H9 (cell line): ENCODE results near the gene FSD1. TPM values are rescaled to one million over a fixed set of nuclear protein-coding genes. Genes with fewer than 3 reads are reported as not detected.

Experiments
- DNase-seq: peaks from one replicate; pipeline ENCODE4 v3.0.0-alpha.2; 2017
- H2AFZ ChIP-seq: one replicate; pipeline ENCODE4 v1.6.1; 2013; ENCODE audit warnings: mild to moderate bottlenecking, low read length, control low read depth, moderate library complexity
- H2AK5ac ChIP-seq: 2 replicates; pipeline ENCODE4 v1.6.1; 2013; ENCODE audit warnings: low read length, control low read depth, mixed read lengths; ENCODE audit not compliant: insufficient read length
- H2BK120ac ChIP-seq: one replicate; pipeline ENCODE4 v1.6.1; 2013; ENCODE audit warnings: low read depth, mild to moderate bottlenecking, low read length, control low read depth, inconsistent platforms; ENCODE audit not compliant: poor library complexity, severe bottlenecking
- H2BK12ac ChIP-seq: 2 replicates; pipeline ENCODE4 v1.6.1; 2013; ENCODE audit warnings: low read length, control low read depth, mixed read lengths, low read depth; ENCODE audit not compliant: insufficient read length
- H2BK15ac ChIP-seq: 2 replicates; pipeline ENCODE4 v1.6.1; 2013; ENCODE audit warnings: low read depth, low read length, control low read depth
- H2BK20ac ChIP-seq: one replicate; pipeline ENCODE4 v1.6.1; 2013; ENCODE audit warnings: low read depth, mild to moderate bottlenecking, low read length, control low read depth, inconsistent platforms; ENCODE audit not compliant: poor library complexity, severe bottlenecking
- H2BK5ac ChIP-seq: 2 replicates; pipeline ENCODE4 v1.6.1; 2013; ENCODE audit warnings: low read length, control low read depth, mixed read lengths; ENCODE audit not compliant: insufficient read length
- H3K14ac ChIP-seq: 2 replicates; pipeline ENCODE4 v1.6.1; 2013; ENCODE audit warnings: low read length, control low read depth; ENCODE audit not compliant: insufficient read depth
- H3K18ac ChIP-seq: 2 replicates; pipeline ENCODE4 v1.6.1; 2013; ENCODE audit warnings: low read depth, mild to moderate bottlenecking, mixed read lengths, low read length, control low read depth; ENCODE audit not compliant: insufficient read length
- H3K23ac ChIP-seq: 2 replicates; pipeline ENCODE4 v1.6.1; 2013; ENCODE audit warnings: low read length, control low read depth, mixed read lengths, low read depth; ENCODE audit not compliant: insufficient read length
- H3K23me2 ChIP-seq: 2 replicates; pipeline ENCODE4 v1.6.1; 2013; ENCODE audit warnings: low read depth, mild to moderate bottlenecking, mixed read lengths, low read length, control low read depth; ENCODE audit not compliant: insufficient read length, poor library complexity, severe bottlenecking
- H3K27ac ChIP-seq: 2 replicates; pipeline ENCODE4 v1.5.1; 2013; ENCODE audit warnings: low read length, control low read depth, mixed read lengths, low read depth; ENCODE audit not compliant: insufficient read length
- H3K27me3 ChIP-seq: 2 replicates; pipeline ENCODE4 v1.6.1; 2013; ENCODE audit warnings: low read length, control low read depth, inconsistent platforms; ENCODE audit not compliant: insufficient read depth
- H3K4ac ChIP-seq: 2 replicates; pipeline ENCODE4 v1.6.1; 2013; ENCODE audit warnings: low read depth, mild to moderate bottlenecking, control low read depth, inconsistent platforms, low read length, moderate library complexity
- H3K4me1 ChIP-seq: 2 replicates; pipeline ENCODE4 v1.6.1; 2013; ENCODE audit warnings: low read length, control low read depth, inconsistent platforms; ENCODE audit not compliant: insufficient read depth
- H3K4me2 ChIP-seq: 2 replicates; pipeline ENCODE4 v1.6.1; 2013; ENCODE audit warnings: low read length, control low read depth, mixed read lengths; ENCODE audit not compliant: insufficient read length, insufficient read depth
- H3K56ac ChIP-seq: 2 replicates; pipeline ENCODE4 v1.6.1; 2013; ENCODE audit warnings: low read depth, mild to moderate bottlenecking, mixed read lengths, low read length, control low read depth; ENCODE audit not compliant: insufficient read length
- H3K79me1 ChIP-seq: 2 replicates; pipeline ENCODE4 v1.6.1; 2013; ENCODE audit warnings: low read depth, mild to moderate bottlenecking, moderate library complexity, low read length, control low read depth, inconsistent platforms; ENCODE audit not compliant: insufficient read depth, poor library complexity, severe bottlenecking
- H3K79me2 ChIP-seq: 2 replicates; pipeline ENCODE4 v1.6.1; 2013; ENCODE audit warnings: low read length, control low read depth, inconsistent platforms; ENCODE audit not compliant: insufficient read depth
- H3K9ac ChIP-seq: 2 replicates; pipeline ENCODE4 v1.6.1; 2013; ENCODE audit warnings: low read length, control low read depth, mixed read lengths; ENCODE audit not compliant: insufficient read length; ENCODE audit errors: extremely low read depth
- H3K9me3 ChIP-seq: one replicate; pipeline ENCODE4 v1.6.1; 2013; ENCODE audit warnings: low read depth, low read length, inconsistent platforms; ENCODE audit not compliant: control insufficient read depth
- H3T11ph ChIP-seq: one replicate; pipeline ENCODE4 v1.6.1; 2013; ENCODE audit warnings: mild to moderate bottlenecking, low read length, control low read depth, inconsistent platforms
- H4K20me1 ChIP-seq: one replicate; pipeline ENCODE4 v1.6.1; 2013; ENCODE audit not compliant: control insufficient read depth, insufficient read length, insufficient read depth
- H4K5ac ChIP-seq: 2 replicates; pipeline ENCODE4 v1.6.1; 2013; ENCODE audit warnings: low read depth, mild to moderate bottlenecking, mixed read lengths, low read length, control low read depth; ENCODE audit not compliant: insufficient read length
- H4K8ac ChIP-seq: replicated peaks from 2 replicates; pipeline ENCODE4 v1.6.1; 2013; ENCODE audit warnings: low read length, control low read depth, mixed read lengths, low read depth; ENCODE audit not compliant: insufficient read length
- H4K91ac ChIP-seq: 2 replicates; pipeline ENCODE4 v1.6.1; 2013; ENCODE audit warnings: low read depth, mild to moderate bottlenecking, moderate library complexity, mixed read lengths, low read length, control low read depth; ENCODE audit not compliant: insufficient read length
- H3K27ac Mint-ChIP-seq, 3 experiments: 2 replicates in 2 of 3; 3 replicates in 1 of 3; pipeline ENCODE4 v1.8.0; 2020 to 2021; ENCODE audit warnings: mixed read lengths in 3 of 3, mild to moderate bottlenecking in 1 of 3, moderate library complexity in 1 of 3
- H3K27me3 Mint-ChIP-seq: 2 replicates; pipeline ENCODE4 v1.8.0; 2021; ENCODE audit warnings: low read depth, mild to moderate bottlenecking, moderate library complexity, mixed read lengths
- H3K36me3 Mint-ChIP-seq, 3 experiments: 2 replicates in 2 of 3; 3 replicates in 1 of 3; pipeline ENCODE4 v1.8.0; 2020 to 2021; ENCODE audit warnings: low read depth in 3 of 3, mixed read lengths in 3 of 3; ENCODE audit not compliant: insufficient read depth in 1 of 3
- H3K4me1 Mint-ChIP-seq, 2 experiments: 2 replicates each; pipeline ENCODE4 v1.8.0; 2020; ENCODE audit warnings: mixed read lengths in 2 of 2
- H3K4me3 Mint-ChIP-seq, 2 experiments: 2 replicates in 1 of 2; 3 replicates in 1 of 2; pipeline ENCODE4 v1.8.0; 2020 to 2021; ENCODE audit warnings: mild to moderate bottlenecking in 2 of 2, mixed read lengths in 2 of 2, moderate library complexity in 1 of 2
- H3K9me3 Mint-ChIP-seq, 2 experiments: 2 replicates in 1 of 2; 3 replicates in 1 of 2; pipeline ENCODE4 v1.8.0; 2020; ENCODE audit warnings: mild to moderate bottlenecking in 2 of 2, mixed read lengths in 2 of 2, moderate library complexity in 1 of 2
- WGBS: extraction: QIAGEN DNeasy Blood & Tissue Kit; methylation state at CpG from one replicate; pipeline ENCODE4 v1.1.7; 2013; ENCODE audit warnings: missing lambda C conversion rate, low lambda C conversion rate, mixed read lengths; ENCODE audit not compliant: insufficient read length; ENCODE audit errors: extremely low coverage; 5-methylcytosine and 5-hydroxymethylcytosine counted together
- total RNA-seq: library from RNA; stranded (reverse); gene quantifications from 2 replicates; pipeline ENCODE4 v1.2.1, GENCODE V29; 2021
- TF ChIP-seq, protein P1 (sequence below): fragments of 200-600 bp; sonication (generic); conservative IDR thresholded peaks from 3 replicates; pipeline ENCODE4 v1.8.0; 2021; ENCODE audit warnings: antibody characterized with exemption, mild to moderate bottlenecking

The FSD1 gene
- total RNA-seq, 1 experiment from 2014 or later, result 53.6 TPM

DNA sequence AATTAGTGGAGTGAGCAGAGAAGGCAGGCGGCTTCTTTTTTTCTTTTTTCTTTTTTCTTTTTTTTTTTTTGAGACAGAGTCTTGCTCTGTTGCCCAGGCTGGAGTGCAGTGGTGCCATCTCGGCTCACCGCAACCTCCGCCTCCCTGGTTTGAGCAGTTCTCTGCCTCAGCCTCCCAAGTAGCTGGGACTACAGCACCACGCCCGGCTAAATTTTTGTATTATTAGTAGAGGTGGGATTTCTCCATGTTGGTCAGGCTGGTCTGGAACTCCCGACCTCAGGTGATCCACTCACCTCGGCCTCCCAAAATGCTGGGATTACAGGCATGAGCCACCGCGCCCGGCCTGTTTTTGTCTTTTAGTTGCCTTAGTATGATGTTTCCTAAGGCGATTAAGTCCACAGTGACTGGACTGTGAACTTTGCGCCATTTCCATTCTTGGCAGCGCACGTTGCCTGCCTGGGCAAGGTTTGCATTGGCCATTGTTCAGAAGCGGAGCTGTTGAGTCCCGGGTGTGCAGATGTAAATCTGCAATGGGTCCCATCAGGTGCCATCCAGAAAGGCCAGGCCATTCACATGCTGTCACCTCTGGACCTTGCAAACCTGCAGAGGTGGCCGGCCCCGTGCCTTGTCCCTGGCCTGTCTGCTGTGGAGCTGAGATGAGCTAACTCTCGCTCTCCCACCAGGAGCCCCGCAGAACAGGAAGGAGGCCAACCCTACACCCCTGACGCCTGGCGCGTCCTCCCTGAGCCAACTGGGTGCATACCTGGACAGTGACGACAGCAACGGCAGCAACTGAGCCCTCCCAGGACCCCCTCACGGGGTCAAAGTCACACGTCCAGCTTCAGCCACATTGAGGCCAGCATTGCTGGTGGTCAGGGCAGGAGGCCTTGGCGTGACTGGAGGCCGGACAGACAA is 36.2 kb upstream of the FSD1 start:
- Histone ChIP-seq H3K9ac (no peak overlapping the region), H4K20me1 (no peaks in the 10 kb centered on the region), H3K79me1 (no peaks in the 10 kb centered on the region), H3K23ac (no peak overlapping the region), H3K18ac (no peak overlapping the region), H4K91ac (no peak overlapping the region), H3K14ac (no peak overlapping the region), H3K4me1 (no peaks in the 10 kb centered on the region), H2BK120ac (no peak overlapping the region), H3K56ac (no peak overlapping the region), H3K27ac (no peak overlapping the region), H2AK5ac (no peak overlapping the region), H4K8ac (no peak overlapping the region), H3K27me3 (no peaks in the 10 kb centered on the region), H3K4me2 (no peak overlapping the region), H2BK12ac (no peak overlapping the region), H3K79me2 (no peaks in the 10 kb centered on the region), H2AFZ (no peak overlapping the region), H3K4ac (no peak overlapping the region), H4K5ac (no peak overlapping the region), H2BK15ac (no peak overlapping the region), H3T11ph (no peak overlapping the region), H2BK20ac (no peak overlapping the region), H3K23me2 (no peaks in the 10 kb centered on the region), H2BK5ac (no peak overlapping the region), H3K9me3 (no peaks in the 10 kb centered on the region)
- Mint-ChIP-seq H3K4me1 (peaks cover 2 to 5% of the 10 kb centered on the region in 2 experiments; a peak in 3 of 4 replicates), H3K27me3 (no peaks in the 10 kb centered on the region), H3K9me3 (no peaks in the 10 kb centered on the region), H3K27ac (no peak overlapping the region), H3K36me3 (peaks cover 10 to 50% (median 28%) of the 10 kb centered on the region in 3 experiments; a peak in 6 of 7 replicates), H3K4me3 (no peak overlapping the region)
- WGBS, result no CpG with 5 or more reads among the region's 30 CpGs
- TF ChIP-seq, protein P1, sequence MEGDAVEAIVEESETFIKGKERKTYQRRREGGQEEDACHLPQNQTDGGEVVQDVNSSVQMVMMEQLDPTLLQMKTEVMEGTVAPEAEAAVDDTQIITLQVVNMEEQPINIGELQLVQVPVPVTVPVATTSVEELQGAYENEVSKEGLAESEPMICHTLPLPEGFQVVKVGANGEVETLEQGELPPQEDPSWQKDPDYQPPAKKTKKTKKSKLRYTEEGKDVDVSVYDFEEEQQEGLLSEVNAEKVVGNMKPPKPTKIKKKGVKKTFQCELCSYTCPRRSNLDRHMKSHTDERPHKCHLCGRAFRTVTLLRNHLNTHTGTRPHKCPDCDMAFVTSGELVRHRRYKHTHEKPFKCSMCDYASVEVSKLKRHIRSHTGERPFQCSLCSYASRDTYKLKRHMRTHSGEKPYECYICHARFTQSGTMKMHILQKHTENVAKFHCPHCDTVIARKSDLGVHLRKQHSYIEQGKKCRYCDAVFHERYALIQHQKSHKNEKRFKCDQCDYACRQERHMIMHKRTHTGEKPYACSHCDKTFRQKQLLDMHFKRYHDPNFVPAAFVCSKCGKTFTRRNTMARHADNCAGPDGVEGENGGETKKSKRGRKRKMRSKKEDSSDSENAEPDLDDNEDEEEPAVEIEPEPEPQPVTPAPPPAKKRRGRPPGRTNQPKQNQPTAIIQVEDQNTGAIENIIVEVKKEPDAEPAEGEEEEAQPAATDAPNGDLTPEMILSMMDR, result no peak
- no peak for DNase-seq
